Measurements from ENCODE around the gene TRPM6. TPM values are rescaled to one million over a fixed set of nuclear protein-coding genes. Genes with fewer than 3 reads are reported as not detected.

Gene TRPM6
- total RNA-seq, 1 experiment from 2014 or later: not detected

- CTCF ChIA-PET: no interaction called here
- no peaks in the 10 kb centered on the region for H3K27me3 ChIP-seq (ENCODE audit: low read length)
Measured at GRCh38 chr9:74755355-74755754, 132.4 kb downstream of the TRPM6 start.

GRCh38 chr9:74753650-74754049, 134.1 kb downstream of the TRPM6 start:
- ChIA-PET CTCF (no interaction called here), POLR2A (ENCODE audit: unreplicated experiment) (no interaction called here)
- Histone ChIP-seq H3K79me2 (ENCODE audit: low read length) (no peaks in the 10 kb centered on the region), H3K4me2 (ENCODE audit: low read length) (no peak overlapping the region), H4K20me1 (ENCODE audit: low read length) (no peaks in the 10 kb centered on the region), H3K36me3 (ENCODE audit: low read depth, low read length) (no peaks in the 10 kb centered on the region), H3K9me2 (replicated peaks; ENCODE audit: low read length) (no peaks in the 10 kb centered on the region), H3K9me3 (ENCODE audit: low read length) (no peaks in the 10 kb centered on the region), H3F3A (ENCODE audit: low read length, unreplicated experiment) (no peaks in the 10 kb centered on the region), H3K27me3 (ENCODE audit: low read length) (no peaks in the 10 kb centered on the region), H3K9ac (ENCODE audit: low read length) (no peak overlapping the region), H2AFZ (ENCODE audit: low read length) (no peak overlapping the region), H3K4me3 (ENCODE audit: low read length) (no peak overlapping the region), H3K27ac (ENCODE audit: low read length) (no peak overlapping the region), H3K4me1 (ENCODE audit: insufficient read depth, low read length) (peaks cover 7% of the 10 kb centered on the region; the same call in 1 of the 2 replicates)
- no TSS peak for BruUV-seq (replicated peaks)
- TF ChIP-seq CTCF (conservative IDR thresholded peaks at IDR 0.05; ENCODE audit: low read depth, low read length): no peak
- TF ChIP-seq EZH2phosphoT487 (IDR thresholded peaks at IDR 0.05; ENCODE audit: borderline replicate concordance, low read length): no peak
- TF ChIP-seq EZH2 (IDR thresholded peaks at IDR 0.05; ENCODE audit: low read length, unreplicated experiment): no peak
- ATAC-seq (no peak), DNase-seq (no peak)
- intact Hi-C loops (cut with micrococcal nuclease): no loop called here

More at GRCh38 chr9:74755355-74755754, 132.4 kb downstream of the TRPM6 start:
- POLR2A ChIA-PET (ENCODE audit: unreplicated experiment): no interaction called here
- DNase-seq (no peak), ATAC-seq (no peak)
- TF ChIP-seq CTCF (conservative IDR thresholded peaks at IDR 0.05; ENCODE audit: low read depth, low read length): no peak
- no peak overlapping the region for H3K4me3 ChIP-seq (ENCODE audit: low read length)
- H3K79me2 ChIP-seq (ENCODE audit: low read length): no peaks in the 10 kb centered on the region
- no peaks in the 10 kb centered on the region for H3K36me3 ChIP-seq (ENCODE audit: low read depth, low read length)
- H4K20me1 ChIP-seq (ENCODE audit: low read length): no peaks in the 10 kb centered on the region
- no peaks in the 10 kb centered on the region for H3K9me2 ChIP-seq (replicated peaks; ENCODE audit: low read length)
- no peak overlapping the region for H3K27ac ChIP-seq (ENCODE audit: low read length)
- intact Hi-C loops (cut with micrococcal nuclease): no loop called here
- no peaks in the 10 kb centered on the region for H3F3A ChIP-seq (ENCODE audit: low read length, unreplicated experiment)
- no peak overlapping the region for H2AFZ ChIP-seq (ENCODE audit: low read length)
- no peak overlapping the region for H3K9ac ChIP-seq (ENCODE audit: low read length)
- H3K4me1 ChIP-seq (ENCODE audit: insufficient read depth, low read length): peaks cover 6% of the 10 kb centered on the region; the same call in 1 of the 2 replicates
- BruUV-seq (replicated peaks): no TSS peak
- no peak overlapping the region for H3K4me2 ChIP-seq (ENCODE audit: low read length)
- no peaks in the 10 kb centered on the region for H3K9me3 ChIP-seq (ENCODE audit: low read length)

- H3K9ac ChIP-seq (ENCODE audit: low read length): no peak overlapping the region
- CTCF ChIA-PET: no interaction called here
- POLR2A ChIA-PET (ENCODE audit: unreplicated experiment): no interaction called here
- no peaks in the 10 kb centered on the region for H3F3A ChIP-seq (ENCODE audit: low read length, unreplicated experiment)
- H3K27me3 ChIP-seq (ENCODE audit: low read length): no peaks in the 10 kb centered on the region
- H4K20me1 ChIP-seq (ENCODE audit: low read length): no peaks in the 10 kb centered on the region
- no peaks in the 10 kb centered on the region for H3K9me3 ChIP-seq (ENCODE audit: low read length)
- intact Hi-C loops (cut with micrococcal nuclease): no loop called here
- H3K9me2 ChIP-seq (replicated peaks; ENCODE audit: low read length): no peaks in the 10 kb centered on the region
- H3K4me2 ChIP-seq (ENCODE audit: low read length): no peak overlapping the region
- no peaks in the 10 kb centered on the region for H3K36me3 ChIP-seq (ENCODE audit: low read depth, low read length)
- no TSS peak for BruUV-seq (replicated peaks)
- no peak overlapping the region for H2AFZ ChIP-seq (ENCODE audit: low read length)
- ATAC-seq (no peak), DNase-seq (peak; percentile 35)
- no peak overlapping the region for H3K4me3 ChIP-seq (ENCODE audit: low read length)
- H3K79me2 ChIP-seq (ENCODE audit: low read length): no peaks in the 10 kb centered on the region
- no peak overlapping the region for H3K27ac ChIP-seq (ENCODE audit: low read length)
- H3K4me1 ChIP-seq (ENCODE audit: insufficient read depth, low read length): peaks cover 7% of the 10 kb centered on the region; the same call in 1 of the 2 replicates
- TF ChIP-seq EZH2 (IDR thresholded peaks at IDR 0.05; ENCODE audit: low read length, unreplicated experiment) (no peak), CTCF (conservative IDR thresholded peaks at IDR 0.05; ENCODE audit: low read depth, low read length) (no peak), EZH2phosphoT487 (IDR thresholded peaks at IDR 0.05; ENCODE audit: borderline replicate concordance, low read length) (no peak)
Measured at GRCh38 chr9:74748966-74749365, 138.8 kb downstream of the TRPM6 start.

Measured in PC-3 (cell line).